Stimulated activated CD4-positive, alpha-beta T cell treated with anti-CD3 and anti-CD28 coated beads, Interleukin-4, amount 100 ng/mL, for 4 hours (primary cell): ENCODE results near the gene MUC20.
"Not testable (repeated sequence)": the region's sequence is repeated elsewhere in the genome, so short reads cannot be mapped to it uniquely, and the experiment has no call there.

Experiments
- DNase-seq, 2 experiments: peaks; one replicate each; pipeline ENCODE4 v3.0.0-alpha.2; 2020

MUC20 gene

GRCh38 chr3:195773956-195774537 is 53.3 kb downstream of the MUC20 start:
- no peak for DNase-seq

- no peak for DNase-seq
Observed at GRCh38 chr3:195774917-195775316, 54.1 kb downstream of the MUC20 start.

GRCh38 chr3:195777975-195778374 is 57.2 kb downstream of the MUC20 start:
- DNase-seq: no peak

DNA sequence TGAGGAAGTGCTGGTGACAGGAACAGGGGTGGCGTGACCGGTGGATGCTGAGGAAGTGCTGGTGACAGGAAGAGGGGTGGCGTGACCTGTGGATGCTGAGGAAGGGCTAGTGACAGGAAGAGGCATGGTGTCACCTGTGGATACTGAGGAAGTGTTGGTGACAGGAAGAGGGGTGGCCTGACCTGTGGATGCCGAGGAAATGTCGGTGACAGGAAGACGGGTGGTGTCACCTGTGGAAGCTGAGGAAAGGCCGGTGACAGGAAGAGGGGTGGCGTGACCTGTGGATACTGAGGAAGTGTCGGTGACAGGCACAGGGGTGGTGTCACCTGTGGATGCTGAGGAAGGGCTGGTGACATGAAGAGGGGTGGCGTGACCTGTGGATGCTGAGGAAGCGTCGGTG is 60.5 kb downstream of the MUC20 start:
- not testable (repeated sequence) for DNase-seq
